Ovary (tissue), 9 donors: ENCODE results near the gene C1orf115. TPM values are rescaled to one million over a fixed set of nuclear protein-coding genes. Genes with fewer than 3 reads are reported as not detected.

Experiments used
- DNase-seq, 5 donors: peaks; one replicate each; pipeline ENCODE4 v3.0.0-alpha.2; 2019 to 2020
- H3K27ac ChIP-seq, 2 donors: fragments of 200-600 bp; one replicate each; pipeline versions ENCODE4 v1.5.1 to v1.8.0; 2019 to 2022
- H3K27me3 ChIP-seq: fragments of 200-600 bp; one replicate; pipeline ENCODE4 v1.8.0; 2022
- H3K36me3 ChIP-seq: fragments of 200-600 bp; sonication (generic); one replicate; pipeline ENCODE4 v1.5.1; 2019
- H3K4me1 ChIP-seq: one replicate; pipeline ENCODE4 v1.8.1; 2013; ENCODE audit warnings: mild to moderate bottlenecking, moderate library complexity; ENCODE audit not compliant: insufficient read depth
- H3K4me3 ChIP-seq: fragments of 200-600 bp; sonication (generic); one replicate; pipeline ENCODE4 v1.5.1; 2017
- H3K9me3 ChIP-seq, 2 donors: fragments of 200-600 bp in 1 of 2; sonication (generic) in 1 of 2; one replicate each; pipeline versions ENCODE4 v1.5.1 to v1.8.1; 2013 to 2019; ENCODE audit warnings: mild to moderate bottlenecking in 1 of 2, moderate library complexity in 1 of 2
- CTCF ChIP-seq, 3 donors: fragments of 450-650 bp in 2 of 3; fragments of 200-600 bp in 1 of 3; IDR thresholded peaks; one replicate each; pipeline versions ENCODE4 v1.5.1 to v1.8.0; 2016 to 2022; ENCODE audit warnings: antibody characterized with exemption in 3 of 3, mild to moderate bottlenecking in 1 of 3
- EP300 ChIP-seq: sonication (generic); formaldehyde crosslinking; IDR thresholded peaks from one replicate; pipeline ENCODE4 v1.6.1; 2017; ENCODE audit warnings: antibody characterized with exemption
- POLR2A ChIP-seq: fragments of 450-650 bp; IDR thresholded peaks from one replicate; pipeline ENCODE4 v1.6.1; 2017; ENCODE audit warnings: antibody characterized with exemption, mild to moderate bottlenecking, moderate library complexity
- WGBS, 3 donors: extraction: QIAGEN DNeasy Blood & Tissue Kit in 1 of 3; methylation state at CpG; one replicate each; pipeline versions ENCODE4 v1.1.5 to v1.1.7; 2013 to 2017; 5-methylcytosine and 5-hydroxymethylcytosine counted together
- intact Hi-C, 4 donors: fragments of 100-400 bp; cut with DNase I; formaldehyde crosslinking; loops; one replicate each; pipeline versions ENCODE4 v1.11.0 to v1.15.1; 2022 to 2023
- polyA plus RNA-seq, 2 donors: library from polyadenylated mRNA; stranded (reverse); fragments of 200-250 nt in 1 of 2; fragments of 350-450 nt in 1 of 2; fragmentation: Illumina TruSeq in 1 of 2; extraction: RNeasy Lipid Tissue Mini Kit (QIAGEN cat#74804) in 1 of 2; gene quantifications; one replicate each; pipeline ENCODE4 v1.2.3, GENCODE V29; 2013 to 2014
- total RNA-seq, 7 donors: library from RNA; depleted of rRNA in 2 of 7; stranded (reverse); fragments of >200 nt in 2 of 7; fragmentation: NEBNext Ultra II Directional in 3 of 7; extraction: Animal tissue kit (Norgen Biotek cat#: 25700) in 3 of 7; gene quantifications; one replicate each; pipeline versions ENCODE4 v1.1.0 to v1.2.4, GENCODE V29; 2016 to 2023
- donor health status: DM: no; HTN: no; CAD: no; lungs with moderate emphysema.
- donor health status: DM: no; HTN: no; CAD: no.
- donor health status: Bipolar disorder and iron deficiency.
- donor health status: DM: yes; HTN: yes; CAD: no.
- donor health status: DM: no; HTN: no; CAD: no.
- donor health status: DM: yes; HTN: yes; CAD: no.

The C1orf115 gene
- total and polyA plus RNA-seq, 9 donors: 10.0 to 23.8 (median 17.6) TPM

GRCh38 chr1:220655961-220656740 is 34.0 kb upstream of the C1orf115 start:
- H3K4me1 ChIP-seq: no peaks in the 10 kb centered on the region
- intact Hi-C loops: no loop called here
- no peaks in the 10 kb centered on the region for H3K36me3 ChIP-seq
- no peaks in the 10 kb centered on the region for H3K9me3 ChIP-seq
- no peak for DNase-seq
- TF ChIP-seq CTCF (IDR thresholded peaks at IDR 0.05) (no peak), POLR2A (no peak), EP300 (no peak)
- no peak overlapping the region for H3K4me3 ChIP-seq
- no peaks in the 10 kb centered on the region for H3K27me3 ChIP-seq
- H3K27ac ChIP-seq: no peak overlapping the region

- Histone ChIP-seq H3K9me3 (no peaks in the 10 kb centered on the region), H3K4me3 (no peak overlapping the region), H3K27ac (no peak overlapping the region), H3K4me1 (no peaks in the 10 kb centered on the region), H3K27me3 (no peaks in the 10 kb centered on the region), H3K36me3 (no peaks in the 10 kb centered on the region)
- WGBS, 3 donors: 78 to 89% (median 82%) methylated on average over 3 of the region's 3 CpGs
- intact Hi-C loops: no loop called here
- DNase-seq: no peak
- TF ChIP-seq CTCF (IDR thresholded peaks at IDR 0.05): no peak
- no peak for TF ChIP-seq POLR2A
- no peak for TF ChIP-seq EP300
Measured at GRCh38 chr1:220666349-220666748, 23.8 kb upstream of the C1orf115 start.

GRCh38 chr1:220669005-220669404 is 21.2 kb upstream of the C1orf115 start:
- Histone ChIP-seq H3K27ac (no peak overlapping the region), H3K36me3 (no peaks in the 10 kb centered on the region), H3K4me3 (no peak overlapping the region), H3K27me3 (no peaks in the 10 kb centered on the region), H3K4me1 (no peaks in the 10 kb centered on the region), H3K9me3 (no peaks in the 10 kb centered on the region)
- no peak for DNase-seq
- intact Hi-C loops: no loop called here
- TF ChIP-seq EP300 (no peak), POLR2A (no peak)
- 72 to 81% (median 80%) methylated on average over 1 of the region's 1 CpG for WGBS, 3 donors

GRCh38 chr1:220670365-220670764 is 19.8 kb upstream of the C1orf115 start:
- Histone ChIP-seq H3K9me3 (no peaks in the 10 kb centered on the region), H3K4me1 (no peaks in the 10 kb centered on the region), H3K27me3 (no peaks in the 10 kb centered on the region), H3K27ac (no peak overlapping the region), H3K36me3 (no peaks in the 10 kb centered on the region), H3K4me3 (no peak overlapping the region)
- TF ChIP-seq POLR2A (no peak), CTCF (IDR thresholded peaks at IDR 0.05) (no peak), EP300 (no peak)
- DNase-seq: no peak
- intact Hi-C loops: no loop called here

- H3K4me3 ChIP-seq: no peak overlapping the region
- H3K9me3 ChIP-seq: no peaks in the 10 kb centered on the region
- WGBS, 3 donors: 91 to 95% (median 94%) methylated on average over 1 of the region's 1 CpG
- no peaks in the 10 kb centered on the region for H3K4me1 ChIP-seq
- H3K27ac ChIP-seq: no peak overlapping the region
- no peaks in the 10 kb centered on the region for H3K27me3 ChIP-seq
- DNase-seq: no peak
- TF ChIP-seq EP300 (no peak), CTCF (IDR thresholded peaks at IDR 0.05) (no peak), POLR2A (no peak)
- H3K36me3 ChIP-seq: no peaks in the 10 kb centered on the region
- intact Hi-C loops: no loop called here
Measured at GRCh38 chr1:220673921-220674320, 16.2 kb upstream of the C1orf115 start.
